Activated naive CD4-positive, alpha-beta T cell treated with anti-CD3 and anti-CD28 coated beads for 36 hours (primary cell): Measurements from ENCODE around the gene RSL1D1. TPM values are rescaled to one million over a fixed set of nuclear protein-coding genes. Genes with fewer than 3 reads are reported as not detected.
A peak's percentile ranks its signal among the peaks of the same experiment; 100 is the strongest.
"Not testable (repeated sequence)": the region's sequence is repeated elsewhere in the genome, so short reads cannot be mapped to it uniquely, and the experiment has no call there.

Source experiments
- CTCF ChIA-PET: fragments of 350-600 bp; sonication (Branson Sonifier 250); formaldehyde crosslinking; loops from one replicate; lab custom pipeline; 2021; ENCODE audit warnings: antibody characterized with exemption; lab: Charles Lee
- DNase-seq: peaks from one replicate; pipeline ENCODE4 v3.0.0-alpha.2; 2020
- H3K27ac Mint-ChIP-seq: one replicate; pipeline ENCODE4 v1.8.0; 2021; ENCODE audit warnings: mild to moderate bottlenecking, mixed read lengths
- H3K27me3 Mint-ChIP-seq: one replicate; pipeline ENCODE4 v1.8.0; 2021; ENCODE audit warnings: low read depth, mixed read lengths
- H3K36me3 Mint-ChIP-seq: one replicate; pipeline ENCODE4 v1.8.0; 2021; ENCODE audit warnings: low read depth, mixed read lengths
- H3K4me1 Mint-ChIP-seq: one replicate; pipeline ENCODE4 v1.8.0; 2021; ENCODE audit warnings: low read depth, mixed read lengths
- H3K4me3 Mint-ChIP-seq: one replicate; pipeline ENCODE4 v1.8.0; 2021; ENCODE audit warnings: mild to moderate bottlenecking, moderate library complexity, mixed read lengths
- H3K9me3 Mint-ChIP-seq: one replicate; pipeline ENCODE4 v1.8.0; 2021; ENCODE audit warnings: mixed read lengths
- intact Hi-C: fragments of 100-400 bp; cut with micrococcal nuclease; formaldehyde crosslinking; loops from one replicate; pipeline ENCODE4 v1.15.1; 2023
- total RNA-seq, 2 experiments: library from RNA; stranded (reverse); gene quantifications; one replicate each; pipeline ENCODE4 v1.2.3, GENCODE V29; 2021

Gene RSL1D1
- total RNA-seq, 2 experiments from 2014 or later, result 354 to 365 TPM

- no peak overlapping the region for H3K4me3 Mint-ChIP-seq
- no peaks in the 10 kb centered on the region for H3K27me3 Mint-ChIP-seq
- intact Hi-C loops, result no loop called here
- CTCF ChIA-PET, result interaction anchor here (1.0 kb wide), 1 partner anchor 44 kb away, joined by 3 read pairs; the partner anchor contains the start of gene ZC3H7A
- H3K27ac Mint-ChIP-seq, result no peak overlapping the region
- H3K9me3 Mint-ChIP-seq, result no peaks in the 10 kb centered on the region
- DNase-seq, result no peak
- H3K4me1 Mint-ChIP-seq, result peaks cover 10% of the 10 kb centered on the region
- peaks cover 51% of the 10 kb centered on the region for H3K36me3 Mint-ChIP-seq
These were observed 10.3 kb downstream of the RSL1D1 start for GRCh38 chr16:11841026-11841425.

- CTCF ChIA-PET, result interaction anchor here (0.6 kb wide), 2 partner anchors 9 to 13 kb away, joined by 3 read pairs; no protein-coding TSS in a partner anchor
- Mint-ChIP-seq H3K9me3 (no peaks in the 10 kb centered on the region), H3K4me3 (no peak overlapping the region), H3K4me1 (peaks cover 1% of the 10 kb centered on the region), H3K27ac (no peak overlapping the region), H3K36me3 (peaks cover 28% of the 10 kb centered on the region), H3K27me3 (no peaks in the 10 kb centered on the region)
- intact Hi-C loops, result no loop called here
- DNase-seq, result no peak
These were observed 14.6 kb downstream of the RSL1D1 start for GRCh38 chr16:11836650-11837244.

- H3K9me3 Mint-ChIP-seq, result no peaks in the 10 kb centered on the region
- peaks cover 23% of the 10 kb centered on the region for H3K36me3 Mint-ChIP-seq
- no peak overlapping the region for H3K4me3 Mint-ChIP-seq
- H3K27ac Mint-ChIP-seq, result peak overlapping the region; percentile 38
- CTCF ChIA-PET, result interaction anchor here (0.6 kb wide), 2 partner anchors 9 to 13 kb away, joined by 3 read pairs; no protein-coding TSS in a partner anchor
- no peaks in the 10 kb centered on the region for H3K27me3 Mint-ChIP-seq
- intact Hi-C loops, result no loop called here
- no peaks in the 10 kb centered on the region for H3K4me1 Mint-ChIP-seq
- DNase-seq, result no peak
These were observed 15.3 kb downstream of the RSL1D1 start for GRCh38 chr16:11835891-11836649.

GRCh38 chr16:11835309-11835708 is 16.0 kb downstream of the RSL1D1 start:
- Mint-ChIP-seq H3K4me1 (no peaks in the 10 kb centered on the region), H3K27ac (no peak overlapping the region), H3K36me3 (peaks cover 21% of the 10 kb centered on the region), H3K9me3 (no peaks in the 10 kb centered on the region), H3K27me3 (no peaks in the 10 kb centered on the region), H3K4me3 (no peak overlapping the region)
- CTCF ChIA-PET, result interaction anchor here (0.6 kb wide), 1 partner anchor 429 kb away, joined by 3 read pairs; no protein-coding TSS in a partner anchor
- intact Hi-C loops, result no loop called here
- no peak for DNase-seq

DNA sequence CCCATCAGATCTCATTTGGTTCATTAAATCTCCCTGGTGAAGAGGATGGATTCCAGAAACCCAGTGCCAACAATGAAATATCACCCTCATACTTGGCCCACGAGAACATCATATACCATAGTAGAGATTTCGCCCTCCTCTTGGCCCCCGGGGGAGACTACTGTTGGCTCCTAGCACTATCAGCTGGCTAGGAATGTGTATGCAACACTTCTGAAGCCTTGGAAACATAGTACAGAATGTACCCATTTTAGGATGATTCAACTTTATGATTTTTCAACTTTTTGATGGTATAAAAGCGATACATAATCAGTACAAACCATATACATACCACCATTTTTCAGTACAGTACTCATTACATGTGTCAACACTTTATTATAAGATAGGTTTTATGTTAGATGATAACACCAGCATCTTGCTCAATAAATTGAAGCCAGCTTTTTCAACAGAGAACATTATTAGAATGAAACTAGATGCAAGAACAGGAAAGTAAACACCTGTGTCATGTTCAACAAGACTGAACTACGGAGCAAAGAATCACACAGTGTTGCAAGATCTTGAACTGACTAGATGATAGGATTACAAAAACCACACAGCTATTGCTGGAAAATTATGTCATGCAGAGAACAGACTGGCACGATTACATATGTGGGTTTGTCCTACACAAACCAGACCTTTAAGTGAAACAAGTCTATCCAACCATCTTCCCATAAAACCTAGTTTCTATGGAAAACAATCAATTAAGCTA is 17.2 kb downstream of the RSL1D1 start:
- no peak for DNase-seq
- CTCF ChIA-PET, result no interaction called here
- Mint-ChIP-seq H3K36me3 (peaks cover 13% of the 10 kb centered on the region), H3K9me3 (no peaks in the 10 kb centered on the region), H3K4me1 (no peaks in the 10 kb centered on the region), H3K27me3 (no peaks in the 10 kb centered on the region), H3K4me3 (no peak overlapping the region), H3K27ac (no peak overlapping the region)
- intact Hi-C loops, result no loop called here

DNA sequence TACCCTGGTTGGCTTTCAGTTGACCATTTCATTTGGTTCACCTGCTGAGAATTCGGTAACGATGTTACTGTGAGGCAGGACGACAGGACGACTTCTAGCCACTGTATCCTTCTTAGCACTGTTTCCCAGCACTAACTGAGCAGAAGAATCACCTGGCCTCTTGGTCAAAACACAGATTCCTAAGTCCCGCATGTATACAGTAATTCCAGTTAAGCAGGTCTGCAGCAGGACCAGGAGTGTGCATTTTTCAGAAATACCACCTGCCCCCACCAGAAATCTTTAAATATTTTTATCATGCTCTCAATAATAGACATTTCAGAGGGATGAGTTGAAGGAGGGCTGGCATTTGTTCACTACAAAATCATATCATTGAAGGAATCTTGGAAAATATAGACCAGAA is 22.6 kb downstream of the RSL1D1 start:
- CTCF ChIA-PET, result interaction anchor here (0.6 to 0.7 kb wide), 2 partner anchors 13 to 454 kb away, joined by 3 read pairs; no protein-coding TSS in a partner anchor
- no peak overlapping the region for H3K27ac Mint-ChIP-seq
- no peaks in the 10 kb centered on the region for H3K9me3 Mint-ChIP-seq
- no peak for DNase-seq
- intact Hi-C loops, result no loop called here
- no peaks in the 10 kb centered on the region for H3K4me1 Mint-ChIP-seq
- no peak overlapping the region for H3K4me3 Mint-ChIP-seq
- no peaks in the 10 kb centered on the region for H3K36me3 Mint-ChIP-seq
- H3K27me3 Mint-ChIP-seq, result no peaks in the 10 kb centered on the region

DNA sequence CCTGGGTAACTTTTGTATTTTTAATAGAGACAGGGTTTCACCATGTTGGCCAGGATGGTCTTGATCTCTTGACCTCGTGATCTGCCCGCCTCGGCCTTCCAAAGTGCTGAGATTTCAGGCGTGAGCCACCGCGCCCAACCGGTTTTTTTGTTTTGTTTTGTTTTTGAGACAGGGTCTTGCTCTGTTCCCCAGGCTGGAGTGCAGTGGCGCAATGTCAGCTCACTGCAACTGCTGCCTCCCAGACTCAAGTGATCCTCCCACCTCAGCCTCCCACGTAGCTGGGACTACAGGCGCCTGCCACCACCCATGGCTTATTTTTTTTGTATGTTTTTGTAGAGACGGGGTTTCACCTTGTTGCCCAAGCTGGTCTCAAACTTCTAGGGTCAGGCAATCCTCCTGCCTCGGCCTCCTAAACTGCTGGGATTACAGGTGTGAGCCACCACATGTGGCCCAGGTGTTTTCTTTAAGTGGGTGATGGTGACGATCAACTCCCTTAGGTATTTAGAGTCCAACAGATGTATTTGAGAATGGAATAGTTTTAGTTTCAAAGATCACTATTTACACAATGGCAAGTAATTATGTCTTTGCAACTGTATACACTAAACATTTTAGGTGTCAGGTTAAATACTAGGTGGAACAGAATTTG is 25.7 kb downstream of the RSL1D1 start:
- H3K36me3 Mint-ChIP-seq, intact Hi-C loops, H3K4me3 Mint-ChIP-seq, H3K9me3 Mint-ChIP-seq, H3K4me1 Mint-ChIP-seq, H3K27me3 Mint-ChIP-seq, H3K27ac Mint-ChIP-seq, DNase-seq: not testable (repeated sequence)
- CTCF ChIA-PET, result interaction anchor here (0.7 to 1.0 kb wide), 2 partner anchors 175 to 469 kb away, joined by 3 to 5 read pairs; no protein-coding TSS in a partner anchor

DNA sequence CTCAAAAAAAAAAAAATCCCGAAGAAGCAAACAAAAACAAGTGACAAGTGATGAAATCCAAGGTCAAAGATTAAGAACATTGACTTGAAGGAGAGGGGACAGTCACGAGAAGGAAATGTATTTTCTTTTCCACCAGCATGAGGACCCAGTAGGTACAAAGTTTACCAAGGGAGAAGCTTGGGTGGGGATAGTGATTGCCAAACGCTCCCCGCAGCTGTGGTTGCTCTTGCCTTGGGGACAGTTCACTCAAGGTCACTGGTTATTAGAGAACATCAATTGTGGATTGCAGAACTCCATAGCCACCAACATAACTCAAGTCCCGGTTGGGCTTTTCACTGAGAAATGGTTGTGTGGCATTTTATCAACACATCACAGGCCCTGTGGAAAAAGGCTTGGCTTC is 27.0 kb downstream of the RSL1D1 start:
- no peak overlapping the region for H3K4me3 Mint-ChIP-seq
- H3K27me3 Mint-ChIP-seq, result no peaks in the 10 kb centered on the region
- no peak for DNase-seq
- no peaks in the 10 kb centered on the region for H3K9me3 Mint-ChIP-seq
- H3K4me1 Mint-ChIP-seq, result no peaks in the 10 kb centered on the region
- intact Hi-C loops, result no loop called here
- CTCF ChIA-PET, result no interaction called here
- H3K27ac Mint-ChIP-seq, result no peak overlapping the region
- H3K36me3 Mint-ChIP-seq, result no peaks in the 10 kb centered on the region

GRCh38 chr16:11823645-11824044 is 27.7 kb downstream of the RSL1D1 start:
- H3K27ac Mint-ChIP-seq, H3K9me3 Mint-ChIP-seq, H3K36me3 Mint-ChIP-seq, CTCF ChIA-PET, H3K4me1 Mint-ChIP-seq, DNase-seq, H3K4me3 Mint-ChIP-seq, intact Hi-C loops, H3K27me3 Mint-ChIP-seq: not testable (repeated sequence)

DNA sequence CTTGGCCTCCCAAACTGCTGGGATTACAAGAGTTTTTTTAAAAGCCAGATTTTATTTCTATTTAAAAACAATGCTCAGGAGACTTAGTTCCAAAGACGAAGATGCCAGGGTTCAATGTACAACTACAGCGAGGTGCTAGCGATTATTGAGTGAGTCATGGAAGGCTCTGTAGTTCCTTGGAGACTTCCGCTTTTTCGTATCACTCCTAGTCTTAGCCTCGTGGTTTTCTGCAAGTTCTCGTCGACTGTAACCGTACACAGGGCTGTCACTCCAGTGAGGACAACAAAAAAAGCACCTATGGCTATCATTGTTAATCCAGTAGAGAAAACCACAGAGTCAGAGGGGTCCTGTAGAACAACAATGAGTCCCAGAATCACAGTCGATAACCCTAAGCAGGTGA is 31.5 kb downstream of the RSL1D1 start:
- intact Hi-C loops, result no loop called here
- Mint-ChIP-seq H3K4me3 (no peak overlapping the region), H3K36me3 (no peaks in the 10 kb centered on the region), H3K9me3 (no peaks in the 10 kb centered on the region), H3K27ac (no peak overlapping the region), H3K27me3 (no peaks in the 10 kb centered on the region), H3K4me1 (no peaks in the 10 kb centered on the region)
- no peak for DNase-seq
- CTCF ChIA-PET, result interaction anchor here (0.6 kb wide), 2 partner anchors 171 to 450 kb away, joined by 3 read pairs; no protein-coding TSS in a partner anchor

DNA sequence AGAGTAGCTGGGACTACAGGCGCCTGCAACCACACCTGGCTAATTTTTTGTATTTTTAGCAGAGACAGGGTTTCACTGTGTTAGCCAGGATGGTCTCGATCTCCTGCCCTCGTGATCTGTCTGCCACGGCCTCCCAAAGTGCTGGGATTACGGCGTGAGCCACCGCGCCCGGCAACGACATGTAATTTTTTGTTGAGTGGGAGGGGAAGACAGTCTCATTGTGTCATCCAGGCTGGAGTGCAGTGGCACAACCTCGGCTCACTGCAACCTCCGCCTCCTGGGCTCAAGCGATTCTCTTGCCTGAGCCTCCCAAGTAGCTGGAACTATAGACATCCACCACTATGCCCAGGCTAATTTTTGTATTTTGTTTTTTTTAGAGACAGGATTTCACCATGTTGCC is 32.4 kb downstream of the RSL1D1 start:
- DNase-seq, CTCF ChIA-PET, H3K27me3 Mint-ChIP-seq, H3K4me1 Mint-ChIP-seq, H3K4me3 Mint-ChIP-seq, intact Hi-C loops, H3K27ac Mint-ChIP-seq, H3K9me3 Mint-ChIP-seq, H3K36me3 Mint-ChIP-seq: not testable (repeated sequence)

- CTCF ChIA-PET, result interaction anchor here (0.6 kb wide), 2 partner anchors 11 to 12 kb away, joined by 3 to 4 read pairs; no protein-coding TSS in a partner anchor
- intact Hi-C loops, result no loop called here
These were observed 35.2 kb downstream of the RSL1D1 start for GRCh38 chr16:11816123-11816522.

More at GRCh38 chr16:11816123-11816522, 35.2 kb downstream of the RSL1D1 start:
- Mint-ChIP-seq H3K36me3 (no peaks in the 10 kb centered on the region), H3K4me3 (no peak overlapping the region), H3K4me1 (peaks cover 5% of the 10 kb centered on the region), H3K27ac (no peak overlapping the region), H3K9me3 (no peaks in the 10 kb centered on the region), H3K27me3 (no peaks in the 10 kb centered on the region)
- no peak for DNase-seq
